Left colon (tissue), 2 donors: ENCODE data around the gene TTF1. TPM values are rescaled to one million over a fixed set of nuclear protein-coding genes. Genes with fewer than 3 reads are reported as not detected.

Source experiments
- ATAC-seq: fragments of 200-7000 bp; cut with Tn5 transposase; one replicate; pipeline ENCODE4 v1.9.1; 2020; ENCODE audit warnings: mild to moderate bottlenecking, moderate library complexity
- DNase-seq, 2 donors: peaks; one replicate each; pipeline ENCODE4 v3.0.0-alpha.2; 2020
- intact Hi-C, 2 donors: fragments of 100-400 bp; cut with DNase I in 1 of 2; cut with micrococcal nuclease in 1 of 2; formaldehyde crosslinking; loops; one replicate each; pipeline versions ENCODE4 v1.11.2 to v1.14.0; 2022; cut with DNase I, micrococcal nuclease
- total RNA-seq, 2 donors: library from RNA; stranded (reverse); fragmentation: NEBNext Ultra II Directional; extraction: Animal tissue kit (Norgen Biotek cat#: 25700); gene quantifications; one replicate each; pipeline ENCODE4 v1.2.1, GENCODE V29; 2021
- donor health status: DM: no; HTN: no; CAD: no.
- donor health status: DM: yes; HTN: yes; CAD: no.

TTF1 gene
- total RNA-seq, 2 donors from 2014 or later = 8.2 to 9.0 TPM

DNA sequence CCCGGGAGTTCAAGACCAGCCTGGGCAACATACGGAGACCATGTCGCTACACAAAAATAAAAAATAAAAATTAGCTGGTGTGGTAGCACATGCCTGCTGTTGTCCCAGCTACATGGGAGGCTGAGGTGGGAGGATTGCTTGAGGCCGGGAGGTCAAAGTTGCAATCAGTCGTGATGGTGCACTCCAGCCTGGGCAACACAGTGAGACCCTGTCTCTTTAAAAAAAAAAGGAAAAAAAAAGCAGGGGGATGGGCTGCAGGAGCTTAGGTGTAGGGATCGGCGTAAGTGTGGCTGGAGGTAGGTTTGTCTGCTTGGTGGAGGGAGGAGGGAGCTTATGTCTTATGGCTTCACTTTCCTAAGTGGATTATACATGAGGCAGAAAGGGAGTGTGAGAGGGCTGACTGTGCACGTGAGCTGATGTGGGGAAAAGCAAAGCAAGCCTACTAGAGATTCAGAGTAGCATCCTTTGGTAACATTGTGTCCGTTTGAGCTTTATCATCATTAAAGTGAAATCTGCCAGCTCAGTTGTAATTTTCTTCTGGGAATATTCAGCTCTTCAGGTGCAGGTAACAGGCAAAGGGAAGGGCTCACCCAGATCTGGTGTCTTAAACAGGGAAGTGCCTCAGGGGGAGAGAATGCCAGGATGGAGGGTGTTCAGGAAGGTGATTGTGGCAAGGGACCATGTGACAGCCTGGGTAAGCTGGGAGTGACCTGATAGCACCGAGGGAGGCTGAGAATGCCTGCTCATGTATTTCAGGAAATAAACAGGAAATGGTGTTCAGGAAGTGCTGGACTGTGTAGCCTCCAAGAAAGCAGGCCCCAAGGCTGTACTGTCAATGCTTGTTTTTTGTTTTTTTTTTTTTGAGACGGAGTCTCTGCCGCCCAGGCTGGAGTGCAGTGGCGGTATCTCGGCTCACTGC is 34.2 kb downstream of the TTF1 start:
- ATAC-seq (peak; percentile 84), DNase-seq (peak; percentile 34 to 60)
- intact Hi-C loops = no loop called here

GRCh38 chr9:132370592-132370991 is 36.0 kb downstream of the TTF1 start:
- no peak for ATAC-seq
- intact Hi-C loops = no loop called here
- DNase-seq = no peak

DNA sequence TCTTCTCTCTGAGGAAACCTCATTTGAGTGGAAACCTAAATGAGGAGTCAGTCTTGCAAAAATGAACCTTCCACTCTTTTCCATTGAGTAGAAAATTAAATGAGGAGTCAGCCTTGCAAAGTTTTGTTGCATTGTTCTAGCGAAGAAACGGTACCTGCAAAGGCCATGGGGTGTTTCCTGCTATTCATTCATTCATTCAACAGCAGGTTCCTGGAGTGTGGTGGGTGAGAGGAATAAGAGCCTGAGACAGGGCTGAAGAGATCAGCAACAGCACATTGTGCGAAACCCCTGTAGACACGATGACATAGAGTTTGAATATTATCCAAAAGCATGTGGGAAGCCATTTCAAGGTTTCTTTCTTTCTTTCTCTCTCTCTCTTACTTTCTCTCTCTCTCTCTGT is 37.2 kb downstream of the TTF1 start:
- DNase-seq (no peak), ATAC-seq (no peak)
- intact Hi-C loops = no loop called here

DNA sequence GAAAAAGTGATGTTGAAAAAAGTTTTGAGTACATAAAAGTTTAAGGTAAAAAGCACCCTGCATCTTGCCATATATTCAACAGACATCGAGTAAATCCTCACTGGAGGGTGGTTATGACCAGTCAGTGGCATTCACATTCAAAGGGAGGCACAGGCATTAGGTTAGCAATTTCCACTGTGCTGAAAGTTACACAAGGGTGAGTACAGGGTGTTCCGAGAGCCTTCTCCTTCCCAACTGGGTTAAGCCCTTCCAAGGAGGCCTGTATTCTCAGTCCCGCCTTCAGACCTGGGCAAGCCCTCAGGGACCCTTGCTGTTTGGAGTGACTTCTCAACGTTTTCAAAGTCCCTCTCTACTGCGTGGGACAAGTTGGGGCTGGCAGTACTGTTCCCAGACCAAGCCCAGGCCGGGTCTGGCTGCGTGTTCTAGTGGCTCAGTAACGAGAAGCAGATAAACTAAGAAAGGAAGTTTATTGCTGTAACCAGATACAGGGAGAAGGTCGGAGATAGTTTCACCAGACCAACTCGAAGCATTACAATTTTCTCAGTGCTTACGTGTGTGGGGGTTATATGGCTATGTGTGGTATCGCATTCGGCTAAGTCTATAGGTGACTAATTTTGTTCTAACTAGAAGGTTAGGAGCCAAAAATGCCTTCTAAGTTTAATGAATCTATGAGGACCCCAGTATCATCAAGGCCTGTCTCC is 38.9 kb downstream of the TTF1 start:
- ATAC-seq (no peak), DNase-seq (no peak)
- intact Hi-C loops = no loop called here

DNA sequence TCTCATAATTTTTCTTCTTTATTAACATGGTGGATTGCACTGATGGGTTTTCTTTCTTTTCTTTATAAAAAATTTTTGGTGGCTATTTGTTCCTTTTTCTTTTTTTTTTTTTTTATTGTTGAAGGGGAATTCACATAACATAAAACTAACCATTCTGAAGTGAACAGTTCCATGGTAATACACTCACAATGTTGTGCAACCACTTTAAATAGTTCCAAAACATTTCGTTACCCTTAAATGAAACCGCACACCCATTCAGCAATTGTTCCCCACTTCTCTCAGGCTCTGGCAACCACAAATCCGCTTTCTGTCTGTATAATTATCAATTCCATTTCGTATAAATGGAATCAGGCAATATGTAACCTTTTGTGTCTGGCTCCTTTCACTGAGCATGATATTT is 40.2 kb downstream of the TTF1 start:
- no peak for DNase-seq
- intact Hi-C loops = no loop called here
- ATAC-seq = no peak

GRCh38 chr9:132365986-132366385 is 40.7 kb downstream of the TTF1 start:
- DNase-seq = no peak
- ATAC-seq = no peak
- intact Hi-C loops = no loop called here

- intact Hi-C loops = no loop called here
- DNase-seq (no peak), ATAC-seq (no peak)
Observed at GRCh38 chr9:132364068-132364467, 42.6 kb downstream of the TTF1 start.

- DNase-seq = no peak
- no peak for ATAC-seq
- intact Hi-C loops = no loop called here
Observed at GRCh38 chr9:132357764-132358163, 48.9 kb downstream of the TTF1 start.

- intact Hi-C loops = no loop called here
- DNase-seq (no peak), ATAC-seq (no peak)
Observed at GRCh38 chr9:132356324-132356924, 50.2 kb downstream of the TTF1 start.

GRCh38 chr9:132354637-132355355 is 51.8 kb downstream of the TTF1 start, which contains the start of gene SETX:
SETX (minus strand) TSS chr9:132354986; CDS start chr9:132349428, 5,558 bp downstream.
- intact Hi-C loops = no loop called here
- ATAC-seq (peak; percentile 95), DNase-seq (peak; percentile 96 to 98)

GRCh38 chr9:132351404-132352045 is 55.1 kb downstream of the TTF1 start:
- intact Hi-C loops = no loop called here
- no peak for DNase-seq
- ATAC-seq = no peak

- no peak for DNase-seq
- intact Hi-C loops = no loop called here
- ATAC-seq = no peak
Observed at GRCh38 chr9:132350861-132351315, 55.8 kb downstream of the TTF1 start.

GRCh38 chr9:132348676-132349075 is 58.0 kb downstream of the TTF1 start:
- DNase-seq (no peak), ATAC-seq (no peak)
- intact Hi-C loops = no loop called here

DNA sequence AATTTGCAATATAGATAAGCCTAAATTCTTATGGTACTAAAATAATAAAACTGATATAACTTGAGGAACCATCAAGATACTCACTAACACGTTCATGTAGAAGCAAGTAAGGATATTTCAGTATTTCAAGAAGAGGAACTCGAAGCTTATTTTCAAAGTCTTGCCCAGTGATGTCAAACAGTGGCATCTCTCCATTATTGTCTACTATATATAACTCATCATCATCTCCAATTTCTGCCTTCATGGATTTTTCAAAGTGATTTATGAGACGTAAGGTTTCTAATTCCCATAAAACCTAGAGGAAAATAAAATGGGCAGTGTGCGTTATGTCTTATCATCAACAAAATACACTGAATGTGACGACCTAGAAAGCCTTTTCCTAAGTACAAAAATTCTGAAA is 60.5 kb downstream of the TTF1 start:
- DNase-seq = no peak
- intact Hi-C loops = no loop called here
- no peak for ATAC-seq

DNA sequence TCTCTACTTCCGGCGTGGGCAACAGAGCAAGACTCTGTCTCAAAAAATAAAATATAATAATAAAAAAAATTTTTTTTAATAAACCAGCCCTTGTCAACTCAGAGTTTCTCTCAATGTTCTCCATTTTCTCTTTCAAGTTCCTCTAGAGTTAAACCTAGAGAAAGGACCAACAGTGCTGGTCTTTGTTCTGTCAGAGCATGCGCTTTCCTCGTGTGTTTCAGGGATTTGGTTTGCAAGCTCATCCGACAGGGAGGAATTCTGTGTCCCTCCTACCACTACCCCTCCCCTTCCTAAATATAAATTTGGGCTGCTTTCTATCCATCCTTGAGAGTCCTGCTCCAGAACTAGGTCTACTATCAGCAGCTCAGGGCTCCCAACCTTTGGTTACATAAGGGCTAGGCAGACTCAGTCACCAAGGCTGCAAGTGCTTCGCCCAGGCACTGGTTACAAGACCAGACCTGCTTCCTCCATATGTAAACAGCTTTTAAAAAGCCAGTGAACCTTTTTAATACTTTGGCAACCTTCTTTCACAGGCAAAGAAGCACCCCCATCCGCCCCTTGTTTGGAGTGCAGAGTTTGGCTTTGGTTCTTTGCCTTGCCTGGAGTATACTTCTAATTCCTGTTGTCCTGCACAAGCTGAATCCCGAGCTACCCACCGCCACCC is 65.3 kb downstream of the TTF1 start:
- intact Hi-C loops = no loop called here

GRCh38 chr9:132334364-132334763 is 72.3 kb downstream of the TTF1 start:
- intact Hi-C loops = no loop called here
- DNase-seq (no peak), ATAC-seq (no peak)

More for the DNA sequence above, 65.3 kb downstream of the TTF1 start:
- ATAC-seq (no peak), DNase-seq (no peak)

DNA sequence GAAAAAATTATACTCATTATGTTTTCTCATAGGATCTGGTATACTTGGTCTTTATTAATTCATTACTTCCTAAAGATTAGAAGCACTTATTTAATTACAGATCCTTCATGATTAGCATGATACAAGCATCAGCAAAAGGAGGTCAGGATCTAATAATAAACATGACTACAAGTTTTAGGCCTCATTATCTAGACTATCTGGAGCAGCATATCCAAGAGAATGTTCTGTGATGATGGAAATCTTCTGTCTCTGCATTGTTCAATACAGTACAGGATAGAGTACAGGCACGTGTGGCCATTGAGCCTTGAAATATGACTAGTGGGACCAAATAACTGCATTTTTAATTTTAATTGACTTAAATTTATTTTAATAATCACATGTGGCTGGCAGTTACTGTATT is 73.1 kb downstream of the TTF1 start:
- intact Hi-C loops = no loop called here
- ATAC-seq = no peak

DNA sequence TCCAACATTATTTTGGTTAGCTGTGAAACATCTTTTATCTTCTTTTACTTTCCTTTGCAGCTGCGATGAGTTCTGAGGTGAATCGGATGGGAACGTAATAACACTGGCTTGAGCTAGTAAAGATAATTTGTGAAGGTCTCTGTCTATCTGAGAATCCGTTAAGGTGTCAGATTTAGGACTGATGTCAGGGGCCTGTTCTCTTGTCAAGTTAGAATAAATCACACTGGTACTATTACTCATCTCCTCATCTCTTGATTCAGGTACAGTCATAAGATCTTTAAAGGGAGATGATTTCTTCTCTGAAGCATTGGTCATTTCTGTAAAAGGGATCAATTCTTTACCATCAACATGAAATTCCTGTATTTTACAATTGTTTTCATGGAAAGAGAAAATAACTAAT is 78.1 kb downstream of the TTF1 start:
- intact Hi-C loops = no loop called here
- no peak for ATAC-seq

More for the DNA sequence above, 73.1 kb downstream of the TTF1 start:
- no peak for DNase-seq

More for the DNA sequence above, 78.1 kb downstream of the TTF1 start:
- no peak for DNase-seq
